GM21619 (cell line): ENCODE results near the gene VPS4B.
"Not testable (repeated sequence)": the region's sequence is repeated elsewhere in the genome, so short reads cannot be mapped to it uniquely, and the experiment has no call there.

Experiments used
- ATAC-seq: cut with Tn5 transposase; IDR thresholded peaks from one replicate; pipeline ENCODE4 v1.9.1; 2021; ENCODE audit not compliant: unreplicated experiment

The VPS4B gene

GRCh38 chr18:63373161-63373560 lies 49.1 kb downstream of the VPS4B start:
- no peak for ATAC-seq

GRCh38 chr18:63368611-63369010 lies 53.7 kb downstream of the VPS4B start:
- no peak for ATAC-seq

- peak; percentile 86 for ATAC-seq
These were observed 55.0 kb downstream of the VPS4B start, which contains the start of gene KDSR for GRCh38 chr18:63367053-63367953. Gene KDSR, minus strand, starts transcription at chr18:63367206. Its CDS starts 88 bp downstream, at chr18:63367118.

- ATAC-seq, result peak; percentile 33
These were observed 55.8 kb downstream of the VPS4B start for GRCh38 chr18:63366213-63367052.

GRCh38 chr18:63365876-63366212 lies 56.4 kb downstream of the VPS4B start:
- no peak for ATAC-seq

GRCh38 chr18:63363951-63364350 lies 58.3 kb downstream of the VPS4B start:
- no peak for ATAC-seq

- ATAC-seq, result not testable (repeated sequence)
These were observed 58.9 kb downstream of the VPS4B start for GRCh38 chr18:63363420-63363819.

GRCh38 chr18:63356272-63356896 lies 65.9 kb downstream of the VPS4B start:
- ATAC-seq, result no peak

- ATAC-seq, result no peak
These were observed 72.0 kb downstream of the VPS4B start for GRCh38 chr18:63350230-63350629.

- no peak for ATAC-seq
These were observed 73.7 kb downstream of the VPS4B start for GRCh38 chr18:63348508-63349136.

GRCh38 chr18:63346480-63347183 lies 75.6 kb downstream of the VPS4B start:
- ATAC-seq, result no peak

GRCh38 chr18:63346031-63346430 lies 76.2 kb downstream of the VPS4B start:
- no peak for ATAC-seq

- no peak for ATAC-seq
These were observed 77.4 kb downstream of the VPS4B start for GRCh38 chr18:63344918-63345317.

- no peak for ATAC-seq
These were observed 78.0 kb downstream of the VPS4B start for GRCh38 chr18:63344263-63344662.

- ATAC-seq, result peak; percentile 52
These were observed 80.1 kb downstream of the VPS4B start for GRCh38 chr18:63342206-63342605.

GRCh38 chr18:63339920-63340484 lies 82.3 kb downstream of the VPS4B start:
- no peak for ATAC-seq
